Upper lobe of left lung (tissue), 6 donors: ENCODE measurements around the gene TMEM121. TPM values are rescaled to one million over a fixed set of nuclear protein-coding genes. Genes with fewer than 3 reads are reported as not detected.

Experiments used
- ATAC-seq, 2 donors: fragments of 200-7000 bp; cut with Tn5 transposase; one replicate each; pipeline ENCODE4 v1.9.1; 2022; ENCODE audit warnings: mild to moderate bottlenecking in 2 of 2, moderate library complexity in 2 of 2; ENCODE audit not compliant: low FRiP score in 2 of 2
- DNase-seq, 2 donors: peaks; one replicate each; pipeline ENCODE4 v3.0.0-alpha.2; 2019 to 2020
- H3K27ac ChIP-seq, 4 donors: fragments of 200-600 bp; sonication (generic); one replicate each; pipeline ENCODE4 v1.5.1; 2016 to 2019
- H3K27me3 ChIP-seq, 4 donors: fragments of 200-600 bp; sonication (generic); one replicate each; pipeline ENCODE4 v1.5.1; 2017 to 2019
- H3K36me3 ChIP-seq, 4 donors: fragments of 200-600 bp; sonication (generic); one replicate each; pipeline ENCODE4 v1.5.1; 2016 to 2019
- H3K4me1 ChIP-seq, 4 donors: fragments of 200-600 bp; sonication (generic); one replicate each; pipeline ENCODE4 v1.5.1; 2018 to 2019
- H3K4me3 ChIP-seq, 4 donors: fragments of 200-600 bp; sonication (generic); one replicate each; pipeline ENCODE4 v1.5.1; 2017 to 2019; ENCODE audit warnings: mild to moderate bottlenecking in 2 of 4, moderate library complexity in 1 of 4
- H3K9me3 ChIP-seq, 4 donors: fragments of 200-600 bp; sonication (generic); one replicate each; pipeline ENCODE4 v1.5.1; 2018 to 2019
- EP300 ChIP-seq, 4 donors: sonication (generic); formaldehyde crosslinking; IDR thresholded peaks; one replicate each; pipeline ENCODE4 v1.5.1; 2017; ENCODE audit warnings: antibody characterized with exemption in 4 of 4, control low read depth in 2 of 4
- POLR2A ChIP-seq, 4 donors: fragments of 450-650 bp; IDR thresholded peaks; one replicate each; pipeline ENCODE4 v1.5.1; 2016 to 2017; ENCODE audit warnings: antibody characterized with exemption in 4 of 4, mild to moderate bottlenecking in 2 of 4
- POLR2AphosphoS5 ChIP-seq, 2 donors: sonication (generic); formaldehyde crosslinking; IDR thresholded peaks; one replicate each; pipeline ENCODE4 v1.5.1; 2017; ENCODE audit warnings: antibody characterized with exemption in 2 of 2
- WGBS, 2 donors: methylation state at CpG; one replicate each; pipeline ENCODE4 v1.1.5; 2017 to 2018; 5-methylcytosine and 5-hydroxymethylcytosine counted together
- total RNA-seq, 6 donors: library from RNA; depleted of rRNA in 4 of 6; stranded (reverse); fragments of >200 nt in 4 of 6; gene quantifications; one replicate each; pipeline versions ENCODE4 v1.1.0 to v1.2.1, GENCODE V29; 2016 to 2021
- TF ChIP-seq, protein P1 (sequence below), 6 experiments: fragments of 450-650 bp in 4 of 6; fragments of 200-600 bp in 2 of 6; sonication (generic) in 2 of 6; IDR thresholded peaks; one replicate each; pipeline ENCODE4 v1.5.1; 2016 to 2019; ENCODE audit warnings: antibody characterized with exemption in 6 of 6
- donor health status: DM: no; HTN: no; CAD: no; lungs with moderate emphysema.
- donor health status: DM: no; HTN: yes; CAD: no; lungs with severe emphysema.

Gene TMEM121
- total RNA-seq, 6 donors from 2014 or later: 0.69 to 4.6 (median 3.8) TPM; not detected in 1

DNA sequence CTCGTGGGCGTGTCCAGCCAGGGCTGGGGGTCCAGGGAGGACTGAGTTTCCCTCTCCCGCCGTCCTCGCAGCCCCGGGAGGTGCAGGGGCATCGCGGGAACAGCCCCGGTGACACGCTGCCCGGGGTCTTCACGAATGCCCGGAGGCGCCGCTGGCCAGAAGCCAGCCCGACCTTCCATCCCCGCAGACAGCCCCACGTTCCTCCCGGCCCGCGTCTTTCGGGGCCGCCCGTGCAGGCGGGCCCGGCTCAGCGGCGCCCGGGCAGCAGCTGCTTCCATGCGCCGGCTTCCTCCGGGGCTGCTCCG lies 36.2 kb upstream of the TMEM121 start:
- Histone ChIP-seq H3K27ac (peak overlapping the region; percentile 88 to 98 (median 90)), H3K36me3 (peaks cover 0 to 8% (median 3%) of the 10 kb centered on the region in 4 donors), H3K9me3 (no peaks in the 10 kb centered on the region), H3K4me1 (peaks cover 52 to 63% (median 55%) of the 10 kb centered on the region in 4 donors), H3K27me3 (peaks cover 0 to 3% (median 0%) of the 10 kb centered on the region in 4 donors), H3K4me3 (peak overlapping the region; percentile 69 to 92 (median 76))
- TF ChIP-seq POLR2A (IDR thresholded peaks at IDR 0.05): no peak
- TF ChIP-seq, protein P1, sequence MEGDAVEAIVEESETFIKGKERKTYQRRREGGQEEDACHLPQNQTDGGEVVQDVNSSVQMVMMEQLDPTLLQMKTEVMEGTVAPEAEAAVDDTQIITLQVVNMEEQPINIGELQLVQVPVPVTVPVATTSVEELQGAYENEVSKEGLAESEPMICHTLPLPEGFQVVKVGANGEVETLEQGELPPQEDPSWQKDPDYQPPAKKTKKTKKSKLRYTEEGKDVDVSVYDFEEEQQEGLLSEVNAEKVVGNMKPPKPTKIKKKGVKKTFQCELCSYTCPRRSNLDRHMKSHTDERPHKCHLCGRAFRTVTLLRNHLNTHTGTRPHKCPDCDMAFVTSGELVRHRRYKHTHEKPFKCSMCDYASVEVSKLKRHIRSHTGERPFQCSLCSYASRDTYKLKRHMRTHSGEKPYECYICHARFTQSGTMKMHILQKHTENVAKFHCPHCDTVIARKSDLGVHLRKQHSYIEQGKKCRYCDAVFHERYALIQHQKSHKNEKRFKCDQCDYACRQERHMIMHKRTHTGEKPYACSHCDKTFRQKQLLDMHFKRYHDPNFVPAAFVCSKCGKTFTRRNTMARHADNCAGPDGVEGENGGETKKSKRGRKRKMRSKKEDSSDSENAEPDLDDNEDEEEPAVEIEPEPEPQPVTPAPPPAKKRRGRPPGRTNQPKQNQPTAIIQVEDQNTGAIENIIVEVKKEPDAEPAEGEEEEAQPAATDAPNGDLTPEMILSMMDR (IDR thresholded peaks at IDR 0.05): no peak
- TF ChIP-seq EP300 (IDR thresholded peaks at IDR 0.05): no peak
- TF ChIP-seq POLR2AphosphoS5 (IDR thresholded peaks at IDR 0.05): no peak
- WGBS, 2 donors: 0 to 1% methylated on average over 2 to 11 of the region's 33 CpGs
- ATAC-seq (no peak), DNase-seq (no peak)

DNA sequence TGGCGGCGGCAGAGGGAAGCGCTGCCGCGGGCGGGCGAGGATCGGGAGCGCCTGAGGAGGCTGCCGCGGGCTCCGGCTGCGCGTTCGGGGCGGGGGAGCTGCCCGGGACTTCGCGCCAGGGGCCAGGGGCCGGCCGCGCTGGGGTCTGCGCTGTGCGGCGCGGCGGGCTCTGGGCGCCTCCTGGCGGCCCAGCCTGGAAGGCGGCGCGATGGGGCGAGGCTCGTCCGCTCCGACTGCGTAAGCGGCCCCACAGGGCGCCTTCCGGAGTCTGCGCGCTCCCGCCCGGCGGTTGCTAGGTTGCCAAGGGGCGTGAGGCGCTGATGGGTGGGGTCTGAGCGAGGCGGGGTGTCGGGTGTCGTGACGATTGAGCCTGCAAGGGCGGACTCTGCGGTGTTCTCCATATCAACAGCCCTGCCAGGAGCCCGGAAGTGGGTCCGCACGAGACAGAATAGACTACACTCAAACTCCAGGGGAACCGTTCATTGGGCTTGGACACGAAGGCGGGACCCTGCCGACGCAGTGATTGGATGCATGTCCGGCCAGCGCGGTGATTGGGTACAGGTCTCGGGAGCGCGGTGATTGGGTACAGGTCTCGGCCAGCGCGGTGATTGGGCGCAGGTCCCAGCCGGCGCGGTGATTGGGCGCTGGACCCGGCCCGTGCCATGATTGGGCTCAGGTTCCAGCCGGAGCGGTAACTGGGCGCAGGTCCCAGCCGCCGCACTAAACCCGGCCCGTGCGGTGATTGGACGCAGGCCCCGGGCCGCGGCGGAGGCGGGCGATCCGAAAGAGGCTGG lies 35.6 kb upstream of the TMEM121 start, which contains the start of gene TEDC1:
TEDC1 (plus strand) TSS at position 675 of the 794 bp plus-strand sequence. CDS start 130 bp downstream, outside the sequence.
- 0% methylated on average over 56 of the region's 94 CpGs; no CpG with 5 or more reads in 1 of the 2 donors for WGBS, 2 donors
- Histone ChIP-seq H3K9me3 (no peaks in the 10 kb centered on the region), H3K4me3 (peak within 1 kb of the TSS; percentile 69 to 92 (median 76)), H3K36me3 (peaks cover 0 to 8% (median 3%) of the 10 kb centered on the region in 4 donors), H3K27ac (peak within 1 kb of the TSS; percentile 88 to 98 (median 90)), H3K27me3 (peaks cover 0 to 3% (median 0%) of the 10 kb centered on the region in 4 donors), H3K4me1 (peaks cover 46 to 57% (median 52%) of the 10 kb centered on the region in 4 donors)
- TF ChIP-seq, protein P1 (IDR thresholded peaks at IDR 0.05): peak; percentile 93 to 100 (median 99)
- TF ChIP-seq EP300 (IDR thresholded peaks at IDR 0.05): peak in 2 of 4 donors; percentile 3 to 44
- peak in 2 of 4 donors; percentile 59 to 60 for TF ChIP-seq POLR2A (IDR thresholded peaks at IDR 0.05)
- TF ChIP-seq POLR2AphosphoS5 (IDR thresholded peaks at IDR 0.05): peak; percentile 54 to 73
- ATAC-seq: peak; percentile 79 to 94
- DNase-seq: peak; percentile 99 to 100

DNA sequence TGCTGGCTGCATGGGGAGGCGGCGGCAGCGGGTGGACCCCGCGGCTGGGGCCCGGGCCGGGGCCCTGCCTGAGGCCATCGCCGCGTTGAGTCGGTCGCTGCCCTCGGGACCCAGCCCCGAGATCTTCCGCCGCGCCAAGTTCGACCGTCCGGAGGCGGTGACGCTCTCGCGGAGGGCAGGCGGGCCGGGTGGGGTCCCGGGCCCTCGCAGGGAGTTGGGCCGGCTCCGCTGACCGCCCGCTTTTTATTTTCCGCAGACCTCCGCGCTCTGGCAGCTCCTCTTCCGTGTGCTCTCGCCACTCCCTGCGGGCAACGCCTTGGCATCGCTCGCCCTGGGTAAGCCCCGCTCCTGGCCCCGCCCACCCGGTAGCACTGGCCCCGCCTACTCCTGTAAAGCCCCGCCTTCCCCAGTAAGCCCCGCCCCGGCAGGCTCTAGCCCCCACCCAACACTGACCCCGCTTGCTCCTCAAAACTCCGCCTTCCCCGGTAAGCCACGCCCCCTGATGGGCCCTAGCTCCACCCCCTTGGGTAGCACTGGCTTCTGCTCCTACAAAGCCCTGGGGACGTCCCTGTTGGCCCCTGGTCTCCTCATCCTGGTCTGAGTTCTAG lies 34.9 kb upstream of the TMEM121 start:
- Histone ChIP-seq H3K9me3 (no peaks in the 10 kb centered on the region), H3K27me3 (peaks cover 0 to under 1% (median 0%) of the 10 kb centered on the region in 4 donors), H3K4me1 (peaks cover 39 to 50% (median 45%) of the 10 kb centered on the region in 4 donors), H3K36me3 (peaks cover 0 to 8% (median 3%) of the 10 kb centered on the region in 4 donors), H3K27ac (peak overlapping the region; percentile 88 to 98 (median 90)), H3K4me3 (peak overlapping the region; percentile 69 to 92 (median 74))
- WGBS, 2 donors: 1 to 2% methylated on average over 25 to 30 of the region's 53 CpGs
- TF ChIP-seq POLR2AphosphoS5 (IDR thresholded peaks at IDR 0.05) (no peak), POLR2A (IDR thresholded peaks at IDR 0.05) (peak in 2 of 4 donors; percentile 29 to 65), EP300 (IDR thresholded peaks at IDR 0.05) (no peak)
- TF ChIP-seq, protein P1 (IDR thresholded peaks at IDR 0.05): no peak
- DNase-seq (peak; percentile 75 to 93), ATAC-seq (peak; percentile 3 to 49)

DNA sequence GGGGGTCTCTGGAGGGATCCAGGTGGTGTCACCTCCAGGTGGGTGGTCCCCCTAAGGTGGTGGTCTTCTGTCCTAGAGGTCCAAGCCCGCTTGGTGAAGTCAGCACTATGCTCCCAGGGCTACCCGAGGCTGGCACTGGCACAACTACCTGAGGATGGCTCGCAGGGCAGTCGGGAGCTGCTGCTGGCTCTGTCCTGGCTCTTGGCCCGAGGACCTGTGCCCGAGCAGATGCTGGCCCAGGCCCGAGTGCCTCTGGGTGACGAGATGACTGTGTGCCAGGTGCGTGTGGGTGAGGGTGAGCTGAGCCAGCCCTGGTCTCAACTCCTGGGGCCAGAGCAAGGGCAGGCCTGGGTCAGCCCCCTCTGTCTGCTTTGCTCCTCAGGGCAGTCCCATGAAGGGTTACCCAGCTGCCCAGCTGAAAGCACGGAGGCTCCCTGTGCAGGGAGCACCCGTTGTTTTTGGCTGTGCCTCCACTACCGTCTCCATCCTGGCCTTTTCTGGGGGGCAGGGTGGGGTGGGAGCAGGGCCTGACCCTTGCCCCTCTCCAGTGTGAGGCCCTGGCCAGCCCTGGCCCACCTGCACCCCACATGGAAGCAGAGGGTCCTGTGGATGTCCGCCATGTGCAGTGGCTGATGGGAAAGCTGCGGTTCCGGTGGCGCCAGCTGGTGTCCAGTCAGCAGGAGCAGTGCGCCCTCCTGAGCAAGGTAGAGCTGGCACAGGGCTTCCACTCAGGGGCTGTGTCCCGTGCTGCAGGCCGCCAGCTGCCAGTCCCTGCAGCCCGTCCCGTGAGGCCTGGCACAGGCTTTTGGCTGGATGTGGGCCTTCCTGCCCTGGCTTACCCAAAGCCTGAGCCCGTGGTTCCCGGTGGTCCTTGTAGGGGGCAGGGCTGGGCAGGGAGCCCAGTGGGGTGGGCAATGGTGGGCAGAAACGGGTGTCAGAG lies 34.1 kb upstream of the TMEM121 start:
- peak overlapping the region in 1 of 4 donors; percentile 88 for H3K27ac ChIP-seq
- peak overlapping the region in 1 of 4 donors; percentile 69 for H3K4me3 ChIP-seq
- no peak for TF ChIP-seq POLR2AphosphoS5 (IDR thresholded peaks at IDR 0.05)
- TF ChIP-seq, protein P1 (IDR thresholded peaks at IDR 0.05): no peak
- no peak for TF ChIP-seq POLR2A (IDR thresholded peaks at IDR 0.05)
- no peak for TF ChIP-seq EP300 (IDR thresholded peaks at IDR 0.05)
- peak in 1 of 2 donors; percentile 83 for DNase-seq
- no peaks in the 10 kb centered on the region for H3K9me3 ChIP-seq
- no peak for ATAC-seq
- 90% methylated on average over 2 to 24 of the region's 24 CpGs for WGBS, 2 donors
- H3K27me3 ChIP-seq: no peaks in the 10 kb centered on the region
- H3K36me3 ChIP-seq: peaks cover 0 to 8% (median 3%) of the 10 kb centered on the region in 4 donors
- H3K4me1 ChIP-seq: peaks cover 31 to 42% (median 36%) of the 10 kb centered on the region in 4 donors
